ENCODE data around the gene ARL9.
A peak's percentile ranks its signal among the peaks of the same experiment; 100 is the strongest.

ARL9 gene

DNA sequence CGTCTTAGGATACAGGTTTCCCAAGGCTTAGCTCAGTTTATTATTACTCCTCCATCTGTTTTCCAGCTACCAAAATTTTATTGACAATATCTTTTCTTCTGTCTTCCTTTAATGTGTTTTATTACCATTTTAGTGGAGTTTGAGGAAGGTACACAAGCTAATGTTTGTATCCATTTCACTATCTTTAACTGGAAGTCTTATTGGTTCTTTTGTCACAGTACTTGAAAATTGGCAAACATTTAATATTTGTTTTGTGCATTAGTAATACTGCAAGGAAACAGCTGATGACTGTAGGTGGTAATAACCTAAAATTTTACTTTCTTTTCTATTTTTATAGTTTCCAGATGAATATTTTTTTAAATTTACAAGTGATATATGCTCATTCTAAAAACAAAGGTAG, 9.3 kb upstream of the ARL9 start:
- no peaks in the 10 kb centered on the region for H3K9me3 ChIP-seq (ENCODE audit: insufficient read depth, low read length)
- H3K9ac ChIP-seq (ENCODE audit: insufficient read length, low read depth), result no peak overlapping the region
- no peak for DNase-seq (ENCODE audit: low read depth, low spot score)
- no peak overlapping the region for H3K4me3 ChIP-seq (ENCODE audit: insufficient read length, low read depth)
- H3K36me3 ChIP-seq (ENCODE audit: insufficient read depth, insufficient read length, low read length), result peaks cover 54% of the 10 kb centered on the region
- no peaks in the 10 kb centered on the region for H3K4me1 ChIP-seq (ENCODE audit: insufficient read depth, insufficient read length)
- H3K27me3 ChIP-seq (ENCODE audit: insufficient read depth, insufficient read length), result no peaks in the 10 kb centered on the region
- no peak for TF ChIP-seq SUZ12 (IDR thresholded peaks at IDR 0.05; ENCODE audit: extremely low read depth, insufficient read depth, insufficient read length)
- TF ChIP-seq ZNF274 (IDR thresholded peaks at IDR 0.05; ENCODE audit: low read depth, low read length), result no peak
- no peak for TF ChIP-seq YY1 (IDR thresholded peaks at IDR 0.05; ENCODE audit: insufficient read depth, insufficient read length)

GRCh38 chr4:56511098-56511497, 5.5 kb downstream of the ARL9 start:
- TF ChIP-seq ZNF274 (IDR thresholded peaks at IDR 0.05; ENCODE audit: low read depth, low read length), result no peak
- TF ChIP-seq YY1 (IDR thresholded peaks at IDR 0.05; ENCODE audit: insufficient read depth, insufficient read length), result no peak
- no peak for TF ChIP-seq SUZ12 (IDR thresholded peaks at IDR 0.05; ENCODE audit: extremely low read depth, insufficient read depth, insufficient read length)
- Histone ChIP-seq H3K4me3 (ENCODE audit: insufficient read length, low read depth) (no peak overlapping the region), H3K36me3 (ENCODE audit: insufficient read depth, insufficient read length, low read length) (no peaks in the 10 kb centered on the region), H3K9me3 (ENCODE audit: insufficient read depth, low read length) (no peaks in the 10 kb centered on the region), H3K4me1 (ENCODE audit: insufficient read depth, insufficient read length) (no peaks in the 10 kb centered on the region), H3K9ac (ENCODE audit: insufficient read length, low read depth) (no peak overlapping the region), H3K27me3 (ENCODE audit: insufficient read depth, insufficient read length) (peaks cover 10% of the 10 kb centered on the region)
- no peak for DNase-seq (ENCODE audit: low read depth, low spot score)

GRCh38 chr4:56512166-56512565, 6.6 kb downstream of the ARL9 start:
- TF ChIP-seq ZNF274 (IDR thresholded peaks at IDR 0.05; ENCODE audit: low read depth, low read length), result no peak
- TF ChIP-seq SUZ12 (IDR thresholded peaks at IDR 0.05; ENCODE audit: extremely low read depth, insufficient read depth, insufficient read length), result no peak
- TF ChIP-seq YY1 (IDR thresholded peaks at IDR 0.05; ENCODE audit: insufficient read depth, insufficient read length), result no peak
- no peaks in the 10 kb centered on the region for H3K4me1 ChIP-seq (ENCODE audit: insufficient read depth, insufficient read length)
- H3K4me3 ChIP-seq (ENCODE audit: insufficient read length, low read depth), result no peak overlapping the region
- H3K27me3 ChIP-seq (ENCODE audit: insufficient read depth, insufficient read length), result no peaks in the 10 kb centered on the region
- no peak for DNase-seq (ENCODE audit: low read depth, low spot score)
- H3K9ac ChIP-seq (ENCODE audit: insufficient read length, low read depth), result no peak overlapping the region
- no peaks in the 10 kb centered on the region for H3K36me3 ChIP-seq (ENCODE audit: insufficient read depth, insufficient read length, low read length)
- H3K9me3 ChIP-seq (ENCODE audit: insufficient read depth, low read length), result no peaks in the 10 kb centered on the region

DNA sequence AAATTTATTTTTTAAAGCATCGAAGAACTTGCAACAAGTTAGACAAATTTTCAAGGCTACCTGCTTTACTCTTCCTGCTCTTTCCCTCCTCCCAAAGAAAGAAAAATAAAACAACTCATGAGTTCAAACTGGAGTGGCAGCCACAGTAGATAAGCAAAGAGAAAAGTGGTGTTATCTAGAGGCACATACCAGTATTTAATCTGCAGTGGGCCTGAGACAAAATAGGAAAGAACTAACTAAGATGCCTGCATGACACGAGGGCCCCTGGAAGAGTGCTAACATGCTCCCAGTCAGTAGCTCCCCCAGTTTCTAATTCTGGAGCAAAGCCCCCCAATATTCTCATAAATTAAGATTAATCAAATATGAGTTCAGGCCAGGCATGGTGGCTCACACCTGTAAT, 7.9 kb downstream of the ARL9 start:
- Histone ChIP-seq H3K9me3 (ENCODE audit: insufficient read depth, low read length) (no peaks in the 10 kb centered on the region), H3K9ac (ENCODE audit: insufficient read length, low read depth) (no peak overlapping the region), H3K4me1 (ENCODE audit: insufficient read depth, insufficient read length) (no peaks in the 10 kb centered on the region), H3K27me3 (ENCODE audit: insufficient read depth, insufficient read length) (no peaks in the 10 kb centered on the region), H3K4me3 (ENCODE audit: insufficient read length, low read depth) (no peak overlapping the region), H3K36me3 (ENCODE audit: insufficient read depth, insufficient read length, low read length) (no peaks in the 10 kb centered on the region)
- no peak for TF ChIP-seq SUZ12 (IDR thresholded peaks at IDR 0.05; ENCODE audit: extremely low read depth, insufficient read depth, insufficient read length)
- TF ChIP-seq ZNF274 (IDR thresholded peaks at IDR 0.05; ENCODE audit: low read depth, low read length), result no peak
- TF ChIP-seq YY1 (IDR thresholded peaks at IDR 0.05; ENCODE audit: insufficient read depth, insufficient read length), result no peak
- no peak for DNase-seq (ENCODE audit: low read depth, low spot score)

GRCh38 chr4:56530269-56531148, 24.9 kb downstream of the ARL9 start:
- H3K36me3 ChIP-seq (ENCODE audit: insufficient read depth, insufficient read length, low read length), result no peaks in the 10 kb centered on the region
- peak overlapping the region; percentile 79 for H3K9ac ChIP-seq (ENCODE audit: insufficient read length, low read depth)
- H3K27me3 ChIP-seq (ENCODE audit: insufficient read depth, insufficient read length), result peaks cover 40% of the 10 kb centered on the region
- H3K4me1 ChIP-seq (ENCODE audit: insufficient read depth, insufficient read length), result no peaks in the 10 kb centered on the region
- DNase-seq (ENCODE audit: low read depth, low spot score), result peak; percentile 50
- H3K9me3 ChIP-seq (ENCODE audit: insufficient read depth, low read length), result no peaks in the 10 kb centered on the region
- no peak for TF ChIP-seq SUZ12 (IDR thresholded peaks at IDR 0.05; ENCODE audit: extremely low read depth, insufficient read depth, insufficient read length)
- no peak for TF ChIP-seq ZNF274 (IDR thresholded peaks at IDR 0.05; ENCODE audit: low read depth, low read length)
- no peak for TF ChIP-seq YY1 (IDR thresholded peaks at IDR 0.05; ENCODE audit: insufficient read depth, insufficient read length)
- peak overlapping the region; percentile 54 for H3K4me3 ChIP-seq (ENCODE audit: insufficient read length, low read depth)

DNA sequence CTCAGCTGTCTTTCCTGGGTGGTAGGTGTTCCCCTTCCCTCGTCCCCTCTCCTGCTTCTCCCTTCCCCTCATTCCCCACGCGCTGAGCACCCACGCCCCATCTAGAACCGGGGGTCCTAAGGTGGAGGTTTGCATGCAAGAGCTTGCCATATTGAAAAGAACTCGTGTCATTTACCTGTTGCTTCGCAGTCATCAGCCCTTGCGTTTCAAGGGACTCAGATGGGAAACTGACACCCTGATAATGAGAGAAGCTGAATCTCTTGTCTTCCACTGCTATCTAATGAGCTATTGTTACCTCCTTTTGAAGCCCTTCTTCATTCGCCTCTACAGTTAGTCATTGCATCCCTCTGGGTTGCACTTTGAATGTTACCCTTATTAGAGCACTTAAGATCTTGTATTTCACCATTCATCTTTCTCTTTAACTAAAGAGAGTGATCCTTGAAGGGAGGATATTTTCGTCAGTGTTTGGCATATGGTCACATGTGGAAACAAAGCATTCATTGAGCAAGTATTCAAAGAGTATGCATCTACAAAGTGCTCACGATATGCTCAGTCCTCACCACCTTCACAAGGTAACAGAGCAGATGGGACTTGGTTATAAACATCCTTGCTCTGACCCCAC, 25.7 kb downstream of the ARL9 start:
- no peak for DNase-seq (ENCODE audit: low read depth, low spot score)
- Histone ChIP-seq H3K36me3 (ENCODE audit: insufficient read depth, insufficient read length, low read length) (no peaks in the 10 kb centered on the region), H3K4me3 (ENCODE audit: insufficient read length, low read depth) (peak overlapping the region; percentile 54), H3K4me1 (ENCODE audit: insufficient read depth, insufficient read length) (no peaks in the 10 kb centered on the region), H3K9ac (ENCODE audit: insufficient read length, low read depth) (peak overlapping the region; percentile 79), H3K9me3 (ENCODE audit: insufficient read depth, low read length) (no peaks in the 10 kb centered on the region), H3K27me3 (ENCODE audit: insufficient read depth, insufficient read length) (peaks cover 40% of the 10 kb centered on the region)
- no peak for TF ChIP-seq YY1 (IDR thresholded peaks at IDR 0.05; ENCODE audit: insufficient read depth, insufficient read length)

DNA sequence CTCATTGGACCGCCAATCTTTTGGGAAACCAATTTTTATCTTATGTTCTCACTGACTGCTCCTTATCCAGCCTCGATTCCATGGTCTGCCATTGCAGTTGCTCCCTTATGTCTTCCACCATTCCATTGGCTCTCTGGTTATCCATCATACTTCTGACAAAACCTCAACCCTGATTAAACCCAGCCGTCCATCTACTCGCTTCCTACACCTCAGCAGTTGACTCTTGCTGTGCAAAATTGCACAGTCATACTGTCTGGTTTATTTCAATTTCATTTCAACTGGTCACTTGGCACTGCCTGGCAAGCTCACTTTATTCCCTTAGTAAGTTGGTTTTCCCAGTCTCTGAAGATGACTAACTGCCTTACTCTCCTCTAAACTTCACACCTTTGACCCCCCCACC, 26.2 kb downstream of the ARL9 start:
- Histone ChIP-seq H3K4me3 (ENCODE audit: insufficient read length, low read depth) (no peak overlapping the region), H3K9me3 (ENCODE audit: insufficient read depth, low read length) (no peaks in the 10 kb centered on the region), H3K27me3 (ENCODE audit: insufficient read depth, insufficient read length) (peaks cover 40% of the 10 kb centered on the region), H3K4me1 (ENCODE audit: insufficient read depth, insufficient read length) (no peaks in the 10 kb centered on the region), H3K9ac (ENCODE audit: insufficient read length, low read depth) (no peak overlapping the region), H3K36me3 (ENCODE audit: insufficient read depth, insufficient read length, low read length) (no peaks in the 10 kb centered on the region)
- TF ChIP-seq ZNF274 (IDR thresholded peaks at IDR 0.05; ENCODE audit: low read depth, low read length), result no peak
- no peak for TF ChIP-seq SUZ12 (IDR thresholded peaks at IDR 0.05; ENCODE audit: extremely low read depth, insufficient read depth, insufficient read length)
- no peak for TF ChIP-seq YY1 (IDR thresholded peaks at IDR 0.05; ENCODE audit: insufficient read depth, insufficient read length)
- no peak for DNase-seq (ENCODE audit: low read depth, low spot score)

Measured in NT2/D1 (cell line).